SK-N-SH treated with all-trans-retinoic acid at 6 μM for 48 hours (cell line): ENCODE data around the gene PLA2G15.

Experiments used
- ATAC-seq: fragments of 200-7000 bp; cut with Tn5 transposase; 3 replicates; pipeline ENCODE4 v1.9.1; 2020; ENCODE audit warnings: mild to moderate bottlenecking, moderate library complexity
- ARNTL ChIP-seq: fragments of 450-650 bp; formaldehyde crosslinking; IDR thresholded peaks from 2 replicates; pipeline ENCODE4 v1.5.0; 2020; ENCODE audit warnings: low read depth, mild to moderate bottlenecking, moderate library complexity, borderline replicate concordance
- BACH2 ChIP-seq: fragments of 250-450 bp; sonication (Bioruptor Pico); IDR thresholded peaks from 2 replicates; pipeline ENCODE4 v1.9.0; 2021; ENCODE audit warnings: mild to moderate bottlenecking, borderline replicate concordance
- ESRRG ChIP-seq: fragments of 250-450 bp; sonication (Bioruptor Pico); IDR thresholded peaks from 2 replicates; pipeline ENCODE4 v1.6.1; 2021; ENCODE audit warnings: mild to moderate bottlenecking
- GLIS3 ChIP-seq: fragments of 250-450 bp; sonication (Bioruptor Pico); IDR thresholded peaks from 2 replicates; pipeline ENCODE4 v1.5.0; 2020; ENCODE audit warnings: mild to moderate bottlenecking, moderate library complexity
- ISL1 ChIP-seq: fragments of 250-450 bp; sonication (Bioruptor Pico); IDR thresholded peaks from 2 replicates; pipeline ENCODE4 v2.1.2; 2022; ENCODE audit warnings: mild to moderate bottlenecking, moderate library complexity
- OSR1 ChIP-seq: fragments of 250-450 bp; sonication (Bioruptor Pico); IDR thresholded peaks from 2 replicates; pipeline ENCODE4 v1.8.0; 2022; ENCODE audit warnings: moderate library complexity, mild to moderate bottlenecking, inconsistent platforms
- PPARA ChIP-seq: fragments of 250-450 bp; sonication (Bioruptor Pico); IDR thresholded peaks from 2 replicates; pipeline ENCODE4 v1.5.0; 2020; ENCODE audit warnings: mild to moderate bottlenecking, borderline replicate concordance
- RARB ChIP-seq: fragments of 250-450 bp; sonication (Bioruptor Pico); IDR thresholded peaks from 2 replicates; pipeline ENCODE4 v1.8.0; 2021; ENCODE audit warnings: mild to moderate bottlenecking, moderate library complexity
- TOX ChIP-seq: fragments of 250-450 bp; sonication (Bioruptor Pico); IDR thresholded peaks from 2 replicates; pipeline ENCODE4 v1.8.0; 2021; ENCODE audit warnings: mild to moderate bottlenecking, moderate library complexity, borderline replicate concordance
- ZC3H10 ChIP-seq: fragments of 250-450 bp; sonication (Bioruptor Pico); IDR thresholded peaks from 2 replicates; pipeline ENCODE4 v1.5.1; 2021; ENCODE audit warnings: mild to moderate bottlenecking, moderate library complexity
- ZFP3 ChIP-seq: fragments of 250-450 bp; sonication (Bioruptor Pico); IDR thresholded peaks from 2 replicates; pipeline ENCODE4 v1.5.0; 2020; ENCODE audit warnings: mild to moderate bottlenecking, moderate library complexity
- ZFP30 ChIP-seq: fragments of 450-650 bp; formaldehyde crosslinking; IDR thresholded peaks from 2 replicates; pipeline ENCODE4 v1.5.0; 2022; ENCODE audit warnings: mild to moderate bottlenecking, moderate library complexity
- ZNF565 ChIP-seq: fragments of 450-650 bp; formaldehyde crosslinking; conservative IDR thresholded peaks from 2 replicates; pipeline ENCODE4 v1.5.0; 2020; ENCODE audit warnings: low read depth, mild to moderate bottlenecking, moderate library complexity
- ZNF70 ChIP-seq: fragments of 450-650 bp; formaldehyde crosslinking; IDR thresholded peaks from 2 replicates; pipeline ENCODE4 v1.5.0; 2020; ENCODE audit warnings: mild to moderate bottlenecking, moderate library complexity
- ZNF8 ChIP-seq: fragments of 450-650 bp; formaldehyde crosslinking; IDR thresholded peaks from 2 replicates; pipeline ENCODE4 v1.5.0; 2020; ENCODE audit warnings: mild to moderate bottlenecking, moderate library complexity
- TF ChIP-seq, protein P1 (sequence below): fragments of 250-450 bp; sonication (Bioruptor Pico); IDR thresholded peaks from 2 replicates; pipeline ENCODE4 v1.5.0; 2020; ENCODE audit warnings: mild to moderate bottlenecking, moderate library complexity
- TF ChIP-seq, protein P2 (sequence below): fragments of 250-450 bp; sonication (Bioruptor Pico); IDR thresholded peaks from 2 replicates; pipeline ENCODE4 v1.5.1; 2021; ENCODE audit warnings: mild to moderate bottlenecking, moderate library complexity
- TF ChIP-seq, protein P3 (sequence below): fragments of 250-450 bp; sonication (Bioruptor Pico); IDR thresholded peaks from 2 replicates; pipeline ENCODE4 v1.5.1; 2020; ENCODE audit warnings: low read depth, mild to moderate bottlenecking, moderate library complexity
- TF ChIP-seq, protein P4 (sequence below): fragments of 250-450 bp; sonication (Bioruptor Pico); IDR thresholded peaks from 2 replicates; pipeline ENCODE4 v1.8.0; 2020; ENCODE audit warnings: mild to moderate bottlenecking, moderate library complexity, borderline replicate concordance

The PLA2G15 gene

GRCh38 chr16:68227183-68227793, 17.9 kb upstream of the PLA2G15 start:
- TF ChIP-seq, protein P1, sequence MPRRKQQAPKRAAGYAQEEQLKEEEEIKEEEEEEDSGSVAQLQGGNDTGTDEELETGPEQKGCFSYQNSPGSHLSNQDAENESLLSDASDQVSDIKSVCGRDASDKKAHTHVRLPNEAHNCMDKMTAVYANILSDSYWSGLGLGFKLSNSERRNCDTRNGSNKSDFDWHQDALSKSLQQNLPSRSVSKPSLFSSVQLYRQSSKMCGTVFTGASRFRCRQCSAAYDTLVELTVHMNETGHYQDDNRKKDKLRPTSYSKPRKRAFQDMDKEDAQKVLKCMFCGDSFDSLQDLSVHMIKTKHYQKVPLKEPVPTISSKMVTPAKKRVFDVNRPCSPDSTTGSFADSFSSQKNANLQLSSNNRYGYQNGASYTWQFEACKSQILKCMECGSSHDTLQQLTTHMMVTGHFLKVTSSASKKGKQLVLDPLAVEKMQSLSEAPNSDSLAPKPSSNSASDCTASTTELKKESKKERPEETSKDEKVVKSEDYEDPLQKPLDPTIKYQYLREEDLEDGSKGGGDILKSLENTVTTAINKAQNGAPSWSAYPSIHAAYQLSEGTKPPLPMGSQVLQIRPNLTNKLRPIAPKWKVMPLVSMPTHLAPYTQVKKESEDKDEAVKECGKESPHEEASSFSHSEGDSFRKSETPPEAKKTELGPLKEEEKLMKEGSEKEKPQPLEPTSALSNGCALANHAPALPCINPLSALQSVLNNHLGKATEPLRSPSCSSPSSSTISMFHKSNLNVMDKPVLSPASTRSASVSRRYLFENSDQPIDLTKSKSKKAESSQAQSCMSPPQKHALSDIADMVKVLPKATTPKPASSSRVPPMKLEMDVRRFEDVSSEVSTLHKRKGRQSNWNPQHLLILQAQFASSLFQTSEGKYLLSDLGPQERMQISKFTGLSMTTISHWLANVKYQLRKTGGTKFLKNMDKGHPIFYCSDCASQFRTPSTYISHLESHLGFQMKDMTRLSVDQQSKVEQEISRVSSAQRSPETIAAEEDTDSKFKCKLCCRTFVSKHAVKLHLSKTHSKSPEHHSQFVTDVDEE (CRISPR knock-in tag), result no peak
- no peak for TF ChIP-seq RARB (CRISPR knock-in tag)
- TF ChIP-seq ZNF70 (CRISPR knock-in tag), result no peak
- no peak for TF ChIP-seq TOX (CRISPR knock-in tag)
- TF ChIP-seq, protein P2, sequence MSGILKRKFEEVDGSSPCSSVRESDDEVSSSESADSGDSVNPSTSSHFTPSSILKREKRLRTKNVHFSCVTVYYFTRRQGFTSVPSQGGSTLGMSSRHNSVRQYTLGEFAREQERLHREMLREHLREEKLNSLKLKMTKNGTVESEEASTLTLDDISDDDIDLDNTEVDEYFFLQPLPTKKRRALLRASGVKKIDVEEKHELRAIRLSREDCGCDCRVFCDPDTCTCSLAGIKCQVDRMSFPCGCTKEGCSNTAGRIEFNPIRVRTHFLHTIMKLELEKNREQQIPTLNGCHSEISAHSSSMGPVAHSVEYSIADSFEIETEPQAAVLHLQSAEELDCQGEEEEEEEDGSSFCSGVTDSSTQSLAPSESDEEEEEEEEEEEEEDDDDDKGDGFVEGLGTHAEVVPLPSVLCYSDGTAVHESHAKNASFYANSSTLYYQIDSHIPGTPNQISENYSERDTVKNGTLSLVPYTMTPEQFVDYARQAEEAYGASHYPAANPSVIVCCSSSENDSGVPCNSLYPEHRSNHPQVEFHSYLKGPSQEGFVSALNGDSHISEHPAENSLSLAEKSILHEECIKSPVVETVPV, result no peak
- no peak for TF ChIP-seq ZFP30
- no peak for TF ChIP-seq PPARA (CRISPR knock-in tag)
- TF ChIP-seq ESRRG (CRISPR knock-in tag), result no peak
- TF ChIP-seq ZNF8 (CRISPR knock-in tag), result no peak
- TF ChIP-seq ARNTL, result no peak
- no peak for TF ChIP-seq ISL1 (CRISPR knock-in tag)
- TF ChIP-seq, protein P3, sequence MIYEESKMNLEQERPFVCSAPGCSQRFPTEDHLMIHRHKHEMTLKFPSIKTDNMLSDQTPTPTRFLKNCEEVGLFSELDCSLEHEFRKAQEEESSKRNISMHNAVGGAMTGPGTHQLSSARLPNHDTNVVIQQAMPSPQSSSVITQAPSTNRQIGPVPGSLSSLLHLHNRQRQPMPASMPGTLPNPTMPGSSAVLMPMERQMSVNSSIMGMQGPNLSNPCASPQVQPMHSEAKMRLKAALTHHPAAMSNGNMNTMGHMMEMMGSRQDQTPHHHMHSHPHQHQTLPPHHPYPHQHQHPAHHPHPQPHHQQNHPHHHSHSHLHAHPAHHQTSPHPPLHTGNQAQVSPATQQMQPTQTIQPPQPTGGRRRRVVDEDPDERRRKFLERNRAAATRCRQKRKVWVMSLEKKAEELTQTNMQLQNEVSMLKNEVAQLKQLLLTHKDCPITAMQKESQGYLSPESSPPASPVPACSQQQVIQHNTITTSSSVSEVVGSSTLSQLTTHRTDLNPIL, result no peak
- TF ChIP-seq GLIS3 (CRISPR knock-in tag), result no peak
- no peak for TF ChIP-seq ZFP3 (CRISPR knock-in tag)
- TF ChIP-seq ZC3H10 (CRISPR knock-in tag), result no peak
- no peak for ATAC-seq

DNA sequence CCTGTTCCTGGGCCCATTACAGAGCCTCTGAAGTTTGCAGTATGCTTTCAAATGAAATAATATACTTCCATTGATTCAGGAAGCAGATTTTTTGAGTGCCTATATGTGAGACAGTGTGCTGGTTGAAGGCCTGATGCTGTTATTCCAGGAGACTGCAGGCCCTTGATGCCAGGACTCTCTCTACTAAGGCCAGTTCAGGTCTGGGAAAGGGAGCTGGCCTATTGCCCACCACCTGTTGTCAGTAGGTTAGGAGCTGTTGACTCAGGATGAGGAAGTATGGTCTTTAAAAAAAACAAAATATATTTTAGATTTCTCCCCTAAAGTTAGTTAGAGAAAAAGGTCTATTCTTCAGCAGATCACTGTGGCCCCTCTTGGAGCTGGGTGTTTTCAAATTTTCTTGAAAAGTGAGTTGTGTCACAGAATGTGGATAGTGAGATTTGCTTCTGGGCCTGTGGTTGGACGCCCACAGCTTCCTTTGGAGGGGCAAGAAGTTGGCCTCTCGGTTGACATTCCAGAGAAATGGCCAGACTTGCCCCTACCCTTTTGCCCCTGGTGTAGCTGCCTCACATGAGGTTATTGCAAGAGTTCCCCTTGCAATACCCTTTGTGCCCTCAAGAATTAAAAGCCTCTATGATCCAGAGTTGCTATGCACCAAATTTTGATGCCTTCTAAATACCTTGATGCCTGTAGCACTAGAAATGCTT, 17.2 kb upstream of the PLA2G15 start:
- no peak for ATAC-seq
- TF ChIP-seq ZFP30, result no peak
- no peak for TF ChIP-seq ISL1 (CRISPR knock-in tag)
- TF ChIP-seq ARNTL, result no peak
- no peak for TF ChIP-seq RARB (CRISPR knock-in tag)
- TF ChIP-seq BACH2 (CRISPR knock-in tag), result no peak
- TF ChIP-seq, protein P4, sequence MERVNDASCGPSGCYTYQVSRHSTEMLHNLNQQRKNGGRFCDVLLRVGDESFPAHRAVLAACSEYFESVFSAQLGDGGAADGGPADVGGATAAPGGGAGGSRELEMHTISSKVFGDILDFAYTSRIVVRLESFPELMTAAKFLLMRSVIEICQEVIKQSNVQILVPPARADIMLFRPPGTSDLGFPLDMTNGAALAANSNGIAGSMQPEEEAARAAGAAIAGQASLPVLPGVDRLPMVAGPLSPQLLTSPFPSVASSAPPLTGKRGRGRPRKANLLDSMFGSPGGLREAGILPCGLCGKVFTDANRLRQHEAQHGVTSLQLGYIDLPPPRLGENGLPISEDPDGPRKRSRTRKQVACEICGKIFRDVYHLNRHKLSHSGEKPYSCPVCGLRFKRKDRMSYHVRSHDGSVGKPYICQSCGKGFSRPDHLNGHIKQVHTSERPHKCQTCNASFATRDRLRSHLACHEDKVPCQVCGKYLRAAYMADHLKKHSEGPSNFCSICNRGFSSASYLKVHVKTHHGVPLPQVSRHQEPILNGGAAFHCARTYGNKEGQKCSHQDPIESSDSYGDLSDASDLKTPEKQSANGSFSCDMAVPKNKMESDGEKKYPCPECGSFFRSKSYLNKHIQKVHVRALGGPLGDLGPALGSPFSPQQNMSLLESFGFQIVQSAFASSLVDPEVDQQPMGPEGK, result no peak
- TF ChIP-seq, all 23 proteins: peak for 0

DNA sequence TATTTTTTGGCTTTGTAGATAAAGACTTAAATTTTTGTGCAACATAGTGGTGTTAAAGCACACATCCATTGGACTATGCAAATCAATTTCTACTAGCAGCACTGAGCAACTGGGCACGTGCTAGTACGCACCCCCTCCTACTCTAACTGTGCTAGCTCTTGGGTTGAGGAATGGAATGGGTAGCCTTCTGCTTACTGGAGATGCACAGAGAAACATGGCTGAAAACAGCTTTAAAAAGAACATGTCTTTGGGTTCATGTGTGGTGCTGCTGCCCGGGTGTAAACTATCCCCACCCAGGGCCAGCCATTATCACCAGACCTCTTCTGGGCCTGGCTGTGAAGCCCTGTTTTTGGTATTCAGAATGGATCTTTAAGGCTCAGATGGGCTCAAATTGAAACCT, 16.5 kb upstream of the PLA2G15 start:
- TF ChIP-seq, protein P2, result no peak
- TF ChIP-seq OSR1 (CRISPR knock-in tag), result no peak
- TF ChIP-seq, protein P1 (CRISPR knock-in tag), result no peak
- no peak for TF ChIP-seq ESRRG (CRISPR knock-in tag)
- TF ChIP-seq ZNF565, result no peak
- no peak for TF ChIP-seq GLIS3 (CRISPR knock-in tag)
- no peak for TF ChIP-seq ZC3H10 (CRISPR knock-in tag)
- TF ChIP-seq RARB (CRISPR knock-in tag), result no peak
- TF ChIP-seq ZFP3 (CRISPR knock-in tag), result no peak
- TF ChIP-seq ZFP30, result no peak
- no peak for ATAC-seq
